ENCODE measurements around the gene PNMA8C.
"Not testable (repeated sequence)": the region's sequence is repeated elsewhere in the genome, so short reads cannot be mapped to it uniquely, and the experiment has no call there.

PNMA8C gene

GRCh38 chr19:46411088-46411924, 17.4 kb downstream of the PNMA8C start:
- no peak for DNase-seq (ENCODE audit: low spot score)

- no peak for DNase-seq (ENCODE audit: low spot score)
Observed at GRCh38 chr19:46410205-46411087, 18.3 kb downstream of the PNMA8C start.

GRCh38 chr19:46409191-46409590, 19.5 kb downstream of the PNMA8C start:
- DNase-seq (ENCODE audit: low spot score), result no peak

- peak; percentile 64 for DNase-seq (ENCODE audit: low spot score)
Observed at GRCh38 chr19:46408664-46409039, 20.1 kb downstream of the PNMA8C start.

GRCh38 chr19:46407856-46408663, 20.7 kb downstream of the PNMA8C start:
- no peak for DNase-seq (ENCODE audit: low spot score)

- DNase-seq (ENCODE audit: low spot score), result peak; percentile 42
Observed at GRCh38 chr19:46406976-46407375, 21.8 kb downstream of the PNMA8C start.

- DNase-seq (ENCODE audit: low spot score), result no peak
Observed at GRCh38 chr19:46404753-46405468, 23.8 kb downstream of the PNMA8C start.

- no peak for DNase-seq (ENCODE audit: low spot score)
Observed at GRCh38 chr19:46404055-46404752, 24.5 kb downstream of the PNMA8C start.

- no peak for DNase-seq (ENCODE audit: low spot score)
Observed at GRCh38 chr19:46402725-46403124, 26.0 kb downstream of the PNMA8C start.

- DNase-seq (ENCODE audit: low spot score), result not testable (repeated sequence)
Observed at GRCh38 chr19:46397801-46398479, 30.8 kb downstream of the PNMA8C start.

GRCh38 chr19:46394402-46394797, 34.3 kb downstream of the PNMA8C start:
- no peak for DNase-seq (ENCODE audit: low spot score)

GRCh38 chr19:46393456-46394401, 35.0 kb downstream of the PNMA8C start:
- no peak for DNase-seq (ENCODE audit: low spot score)

- no peak for DNase-seq (ENCODE audit: low spot score)
Observed at GRCh38 chr19:46392837-46393236, 35.9 kb downstream of the PNMA8C start.

- DNase-seq (ENCODE audit: low spot score), result peak; percentile 57
Observed at GRCh38 chr19:46392252-46392801, 36.4 kb downstream of the PNMA8C start.

- DNase-seq (ENCODE audit: low spot score), result no peak
Observed at GRCh38 chr19:46391296-46392251, 37.2 kb downstream of the PNMA8C start.

- DNase-seq (ENCODE audit: low spot score), result no peak
Observed at GRCh38 chr19:46390866-46391265, 37.9 kb downstream of the PNMA8C start.

- no peak for DNase-seq (ENCODE audit: low spot score)
Observed at GRCh38 chr19:46390121-46390858, 38.4 kb downstream of the PNMA8C start.

Measured in pons (tissue), 1 donor.